HEK293 (cell line): ENCODE data around the gene MED25.
A peak's percentile ranks its signal among the peaks of the same experiment; 100 is the strongest.

Source experiments
- CTCF ChIA-PET: fragments of 350-600 bp; formaldehyde crosslinking; extraction: SDS; loops from one replicate; lab custom pipeline; 2021; ENCODE audit warnings: antibody characterized with exemption; lab: Yijun Ruan, JAX
- POLR2A ChIA-PET: fragments of 300-600 bp; formaldehyde crosslinking; extraction: SDS; loops from one replicate; lab custom pipeline; 2020; ENCODE audit warnings: antibody characterized with exemption, inconsistent platforms; lab: Yijun Ruan, JAX
- H3K27ac ChIP-seq: fragments of 200-500 bp; sonication (Bioruptor generic); 2 replicates; pipeline ENCODE4 v1.5.1; 2014; ENCODE audit warnings: low read depth, low read length, control low read depth, inconsistent platforms; ENCODE audit errors: extremely low read depth
- H3K36me3 ChIP-seq, 2 experiments: fragments of 200-500 bp in 1 of 2; sonication (Bioruptor generic) in 1 of 2; 1 replicate in 1 of 2; 2 replicates in 1 of 2; pipeline ENCODE4 v1.5.1; 2014 to 2017; ENCODE audit warnings: inconsistent platforms in 2 of 2, low read length in 2 of 2; ENCODE audit not compliant: control insufficient read depth in 2 of 2, insufficient read depth in 1 of 2
- H3K4me1 ChIP-seq: fragments of 200-500 bp; sonication (Bioruptor generic); 2 replicates; pipeline ENCODE4 v1.5.1; 2014; ENCODE audit warnings: mild to moderate bottlenecking, low read length, inconsistent platforms; ENCODE audit not compliant: control insufficient read depth, insufficient read depth
- H3K4me3 ChIP-seq: 2 replicates; pipeline ENCODE4 v1.5.1; 2011; ENCODE audit warnings: low read depth, mild to moderate bottlenecking, control low read depth, low read length, moderate library complexity
- H3K9me3 ChIP-seq: fragments of 200-500 bp; sonication (Bioruptor generic); 2 replicates; pipeline ENCODE4 v1.5.1; 2014; ENCODE audit warnings: low read depth, low read length, inconsistent platforms; ENCODE audit not compliant: control insufficient read depth, insufficient read depth
- BCL11B ChIP-seq: fragments of 450-650 bp; formaldehyde crosslinking; IDR thresholded peaks from 2 replicates; pipeline ENCODE4 v1.5.1; 2016; ENCODE audit warnings: low read depth, missing biosample characterization, missing genetic modification characterization
- EGR2 ChIP-seq: fragments of 450-650 bp; formaldehyde crosslinking; IDR thresholded peaks from 2 replicates; pipeline ENCODE4 v1.5.1; 2016; ENCODE audit warnings: low read depth, missing biosample characterization, missing genetic modification characterization
- FEZF1 ChIP-seq: fragments of 450-650 bp; formaldehyde crosslinking; IDR thresholded peaks from 2 replicates; pipeline ENCODE4 v1.5.1; 2016; ENCODE audit warnings: missing biosample characterization, missing genetic modification characterization
- GLI2 ChIP-seq: fragments of 450-650 bp; formaldehyde crosslinking; IDR thresholded peaks from 2 replicates; pipeline ENCODE4; 2017; ENCODE audit warnings: missing biosample characterization, missing genetic modification characterization, low read depth, borderline replicate concordance
- GLIS1 ChIP-seq: fragments of 450-650 bp; formaldehyde crosslinking; IDR thresholded peaks from 2 replicates; pipeline ENCODE4 v1.5.1; 2016; ENCODE audit warnings: missing biosample characterization, missing genetic modification characterization
- INSM2 ChIP-seq: fragments of 450-650 bp; formaldehyde crosslinking; IDR thresholded peaks from 2 replicates; pipeline ENCODE4 v1.5.1; 2016; ENCODE audit warnings: missing biosample characterization, missing genetic modification characterization
- KLF8 ChIP-seq: fragments of 450-650 bp; formaldehyde crosslinking; IDR thresholded peaks from 2 replicates; pipeline ENCODE4 v1.5.1; 2016; ENCODE audit warnings: missing biosample characterization, missing genetic modification characterization
- SP2 ChIP-seq: fragments of 450-650 bp; formaldehyde crosslinking; IDR thresholded peaks from 2 replicates; pipeline ENCODE4 v1.5.1; 2016; ENCODE audit warnings: missing biosample characterization, missing genetic modification characterization
- SP3 ChIP-seq: fragments of 450-650 bp; formaldehyde crosslinking; IDR thresholded peaks from 2 replicates; pipeline ENCODE4 v1.5.1; 2016; ENCODE audit warnings: missing biosample characterization, missing genetic modification characterization
- ZBTB44 ChIP-seq: fragments of 450-650 bp; IDR thresholded peaks from 2 replicates; pipeline ENCODE4 v1.5.1; 2018; ENCODE audit warnings: missing biosample characterization, mild to moderate bottlenecking, missing genetic modification characterization
- ZFHX2 ChIP-seq: fragments of 450-650 bp; formaldehyde crosslinking; conservative IDR thresholded peaks from 2 replicates; pipeline ENCODE4 v1.5.1; 2016; ENCODE audit warnings: missing biosample characterization, missing genetic modification characterization
- ZNF114 ChIP-seq: fragments of 450-650 bp; formaldehyde crosslinking; IDR thresholded peaks from 2 replicates; pipeline ENCODE4 v1.5.0; 2017; ENCODE audit warnings: missing biosample characterization, missing genetic modification characterization
- ZNF19 ChIP-seq: fragments of 450-650 bp; formaldehyde crosslinking; IDR thresholded peaks from 2 replicates; pipeline ENCODE4; 2016; ENCODE audit warnings: missing biosample characterization, missing genetic modification characterization, low read depth
- ZNF341 ChIP-seq: fragments of 450-650 bp; formaldehyde crosslinking; IDR thresholded peaks from 2 replicates; pipeline ENCODE4; 2016; ENCODE audit warnings: low read depth, missing biosample characterization, missing genetic modification characterization
- ZNF423 ChIP-seq: fragments of 450-650 bp; formaldehyde crosslinking; IDR thresholded peaks from 2 replicates; pipeline ENCODE4 v1.5.1; 2016; ENCODE audit warnings: missing biosample characterization, missing genetic modification characterization
- ZNF521 ChIP-seq: fragments of 450-650 bp; formaldehyde crosslinking; IDR thresholded peaks from 2 replicates; pipeline ENCODE4 v1.5.1; 2017; ENCODE audit warnings: missing biosample characterization, mild to moderate bottlenecking, missing genetic modification characterization
- ZNF621 ChIP-seq: fragments of 450-650 bp; formaldehyde crosslinking; IDR thresholded peaks from 2 replicates; pipeline ENCODE4 v1.5.1; 2017; ENCODE audit warnings: missing biosample characterization, missing genetic modification characterization
- ZNF623 ChIP-seq: fragments of 450-650 bp; formaldehyde crosslinking; IDR thresholded peaks from 2 replicates; pipeline ENCODE4 v1.5.1; 2016; ENCODE audit warnings: missing biosample characterization, missing genetic modification characterization
- ZNF837 ChIP-seq: fragments of 450-650 bp; formaldehyde crosslinking; IDR thresholded peaks from 2 replicates; pipeline ENCODE4 v1.5.1; 2016; ENCODE audit warnings: missing biosample characterization, missing genetic modification characterization
- TF ChIP-seq, protein P1 (sequence below): fragments of 450-650 bp; formaldehyde crosslinking; IDR thresholded peaks from 2 replicates; pipeline ENCODE4 v1.5.1; 2016; ENCODE audit warnings: missing biosample characterization, missing genetic modification characterization
- TF ChIP-seq, protein P2 (sequence below): fragments of 450-650 bp; formaldehyde crosslinking; IDR thresholded peaks from 2 replicates; pipeline ENCODE4 v1.5.1; 2016; ENCODE audit warnings: missing biosample characterization, missing genetic modification characterization
- TF ChIP-seq, protein P3 (sequence below): fragments of 450-650 bp; formaldehyde crosslinking; IDR thresholded peaks from 2 replicates; pipeline ENCODE4 v1.5.1; 2016; ENCODE audit warnings: missing biosample characterization, missing genetic modification characterization, low read depth

MED25 gene

GRCh38 chr19:49801966-49802661 lies 16.0 kb upstream of the MED25 start (continued):
- TF ChIP-seq ZFHX2 (tag by site-specific recombination): peak; percentile 47
- TF ChIP-seq, protein P1, sequence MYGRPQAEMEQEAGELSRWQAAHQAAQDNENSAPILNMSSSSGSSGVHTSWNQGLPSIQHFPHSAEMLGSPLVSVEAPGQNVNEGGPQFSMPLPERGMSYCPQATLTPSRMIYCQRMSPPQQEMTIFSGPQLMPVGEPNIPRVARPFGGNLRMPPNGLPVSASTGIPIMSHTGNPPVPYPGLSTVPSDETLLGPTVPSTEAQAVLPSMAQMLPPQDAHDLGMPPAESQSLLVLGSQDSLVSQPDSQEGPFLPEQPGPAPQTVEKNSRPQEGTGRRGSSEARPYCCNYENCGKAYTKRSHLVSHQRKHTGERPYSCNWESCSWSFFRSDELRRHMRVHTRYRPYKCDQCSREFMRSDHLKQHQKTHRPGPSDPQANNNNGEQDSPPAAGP (tag by site-specific recombination): peak; percentile 37; the same call in 1 of the 2 replicates
- TF ChIP-seq ZNF341 (tag by site-specific recombination): peak; percentile 89
- TF ChIP-seq ZNF114 (tag by site-specific recombination): no peak
- peak; percentile 56 for TF ChIP-seq FEZF1
- TF ChIP-seq BCL11B (tag by site-specific recombination): 0 out of 2 replicates have a peak, but pooled peaks have one; percentile 11
- no peak for TF ChIP-seq INSM2 (tag by site-specific recombination)
- peak; percentile 50; the same call in 1 of the 2 replicates for TF ChIP-seq GLIS1 (tag by site-specific recombination)
- peak; percentile 35 for TF ChIP-seq EGR2
- TF ChIP-seq, protein P2, sequence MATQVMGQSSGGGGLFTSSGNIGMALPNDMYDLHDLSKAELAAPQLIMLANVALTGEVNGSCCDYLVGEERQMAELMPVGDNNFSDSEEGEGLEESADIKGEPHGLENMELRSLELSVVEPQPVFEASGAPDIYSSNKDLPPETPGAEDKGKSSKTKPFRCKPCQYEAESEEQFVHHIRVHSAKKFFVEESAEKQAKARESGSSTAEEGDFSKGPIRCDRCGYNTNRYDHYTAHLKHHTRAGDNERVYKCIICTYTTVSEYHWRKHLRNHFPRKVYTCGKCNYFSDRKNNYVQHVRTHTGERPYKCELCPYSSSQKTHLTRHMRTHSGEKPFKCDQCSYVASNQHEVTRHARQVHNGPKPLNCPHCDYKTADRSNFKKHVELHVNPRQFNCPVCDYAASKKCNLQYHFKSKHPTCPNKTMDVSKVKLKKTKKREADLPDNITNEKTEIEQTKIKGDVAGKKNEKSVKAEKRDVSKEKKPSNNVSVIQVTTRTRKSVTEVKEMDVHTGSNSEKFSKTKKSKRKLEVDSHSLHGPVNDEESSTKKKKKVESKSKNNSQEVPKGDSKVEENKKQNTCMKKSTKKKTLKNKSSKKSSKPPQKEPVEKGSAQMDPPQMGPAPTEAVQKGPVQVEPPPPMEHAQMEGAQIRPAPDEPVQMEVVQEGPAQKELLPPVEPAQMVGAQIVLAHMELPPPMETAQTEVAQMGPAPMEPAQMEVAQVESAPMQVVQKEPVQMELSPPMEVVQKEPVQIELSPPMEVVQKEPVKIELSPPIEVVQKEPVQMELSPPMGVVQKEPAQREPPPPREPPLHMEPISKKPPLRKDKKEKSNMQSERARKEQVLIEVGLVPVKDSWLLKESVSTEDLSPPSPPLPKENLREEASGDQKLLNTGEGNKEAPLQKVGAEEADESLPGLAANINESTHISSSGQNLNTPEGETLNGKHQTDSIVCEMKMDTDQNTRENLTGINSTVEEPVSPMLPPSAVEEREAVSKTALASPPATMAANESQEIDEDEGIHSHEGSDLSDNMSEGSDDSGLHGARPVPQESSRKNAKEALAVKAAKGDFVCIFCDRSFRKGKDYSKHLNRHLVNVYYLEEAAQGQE (tag by site-specific recombination): no peak
- TF ChIP-seq, protein P3, sequence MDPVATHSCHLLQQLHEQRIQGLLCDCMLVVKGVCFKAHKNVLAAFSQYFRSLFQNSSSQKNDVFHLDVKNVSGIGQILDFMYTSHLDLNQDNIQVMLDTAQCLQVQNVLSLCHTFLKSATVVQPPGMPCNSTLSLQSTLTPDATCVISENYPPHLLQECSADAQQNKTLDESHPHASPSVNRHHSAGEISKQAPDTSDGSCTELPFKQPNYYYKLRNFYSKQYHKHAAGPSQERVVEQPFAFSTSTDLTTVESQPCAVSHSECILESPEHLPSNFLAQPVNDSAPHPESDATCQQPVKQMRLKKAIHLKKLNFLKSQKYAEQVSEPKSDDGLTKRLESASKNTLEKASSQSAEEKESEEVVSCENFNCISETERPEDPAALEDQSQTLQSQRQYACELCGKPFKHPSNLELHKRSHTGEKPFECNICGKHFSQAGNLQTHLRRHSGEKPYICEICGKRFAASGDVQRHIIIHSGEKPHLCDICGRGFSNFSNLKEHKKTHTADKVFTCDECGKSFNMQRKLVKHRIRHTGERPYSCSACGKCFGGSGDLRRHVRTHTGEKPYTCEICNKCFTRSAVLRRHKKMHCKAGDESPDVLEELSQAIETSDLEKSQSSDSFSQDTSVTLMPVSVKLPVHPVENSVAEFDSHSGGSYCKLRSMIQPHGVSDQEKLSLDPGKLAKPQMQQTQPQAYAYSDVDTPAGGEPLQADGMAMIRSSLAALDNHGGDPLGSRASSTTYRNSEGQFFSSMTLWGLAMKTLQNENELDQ (tag by site-specific recombination): no peak
- TF ChIP-seq SP2 (tag by site-specific recombination): peak; percentile 91
- peak; percentile 56; the same call in 1 of the 2 replicates for TF ChIP-seq SP3 (tag by site-specific recombination)
- TF ChIP-seq KLF8: peak; percentile 65; the same call in 1 of the 2 replicates
- TF ChIP-seq GLI2 (tag by site-specific recombination): no peak
- TF ChIP-seq, all 188 proteins: peak for 20

DNA sequence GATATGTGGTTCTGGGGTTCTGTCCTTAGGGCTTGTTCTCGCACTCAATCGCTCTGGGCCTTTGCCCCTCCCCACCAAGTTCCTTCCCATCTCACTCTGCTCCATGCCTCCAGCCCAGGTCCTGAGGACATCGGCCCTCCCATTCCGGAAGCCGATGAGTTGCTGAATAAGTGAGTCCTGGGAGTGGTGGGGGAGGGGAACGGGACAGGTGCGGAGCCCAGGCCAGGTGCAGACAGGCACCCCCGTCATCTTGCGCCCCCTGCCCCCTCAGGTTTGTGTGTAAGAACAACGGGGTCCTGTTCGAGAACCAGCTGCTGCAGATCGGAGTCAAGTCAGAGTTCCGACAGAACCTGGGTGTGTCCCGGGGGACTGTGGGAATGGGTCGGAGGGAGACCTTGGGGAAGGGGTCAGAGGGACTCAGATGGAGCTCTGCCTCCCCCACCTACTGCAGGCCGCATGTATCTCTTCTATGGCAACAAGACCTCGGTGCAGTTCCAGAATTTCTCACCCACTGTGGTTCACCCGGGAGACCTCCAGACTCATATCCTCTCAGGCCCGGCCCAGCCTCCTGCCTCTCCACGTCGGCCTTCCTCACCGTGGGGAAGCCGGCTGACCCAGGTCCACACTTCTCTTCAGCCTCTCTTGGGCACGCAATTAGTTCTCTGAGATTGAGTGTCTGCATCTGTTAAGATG lies 15.1 kb upstream of the MED25 start:
- peak overlapping the region; percentile 31; the same call in 1 of the 2 replicates for H3K27ac ChIP-seq
- no peaks in the 10 kb centered on the region for H3K9me3 ChIP-seq
- no peaks in the 10 kb centered on the region for H3K4me1 ChIP-seq
- ChIA-PET POLR2A (interaction anchor here (0.6 to 1.0 kb wide), 2 partner anchors 10 to 32 kb away, joined by 3 to 7 read pairs; partner anchors contain the start of gene FUZ), CTCF (interaction anchor here (0.7 to 1.5 kb wide), 2 partner anchors 14 to 69 kb away, joined by 3 read pairs; no protein-coding TSS in a partner anchor)
- no peak overlapping the region for H3K4me3 ChIP-seq
- H3K36me3 ChIP-seq: peaks cover 21 to 71% of the 10 kb centered on the region in 2 experiments; a peak in 2 of 3 replicates
- no peak for TF ChIP-seq ZBTB44 (tag by site-specific recombination)
- TF ChIP-seq, protein P3 (tag by site-specific recombination): no peak
- TF ChIP-seq ZNF19: no peak
- no peak for TF ChIP-seq ZNF623 (tag by site-specific recombination)
- TF ChIP-seq ZNF837: no peak
- TF ChIP-seq ZNF423 (tag by site-specific recombination): no peak
- no peak for TF ChIP-seq ZNF621 (tag by site-specific recombination)
- TF ChIP-seq ZNF521: no peak
